SK-N-MC (cell line): ENCODE results near the gene HORMAD1.
A peak's percentile ranks its signal among the peaks of the same experiment; 100 is the strongest.
"Not testable (repeated sequence)": the region's sequence is repeated elsewhere in the genome, so short reads cannot be mapped to it uniquely, and the experiment has no call there.

Experiments
- DNase-seq: peaks from one replicate; pipeline ENCODE4 v3.0.0-alpha.2; 2011; ENCODE audit warnings: low read depth, low spot score
- H3K27ac ChIP-seq: fragments of 200-600 bp; sonication (generic); 2 replicates; pipeline ENCODE4 v1.5.1; 2016; ENCODE audit warnings: mixed run types
- H3K36me3 ChIP-seq: fragments of 200-600 bp; sonication (generic); 2 replicates; pipeline ENCODE4 v1.6.1; 2017; ENCODE audit warnings: antibody characterized with exemption, low read length, mixed read lengths; ENCODE audit not compliant: insufficient read depth
- H3K4me3 ChIP-seq: fragments of 200-600 bp; sonication (generic); 2 replicates; pipeline ENCODE4 v1.5.1; 2016
- H3K9ac ChIP-seq: fragments of 200-600 bp; sonication (generic); 2 replicates; pipeline ENCODE4 v1.8.0; 2017; ENCODE audit warnings: mixed run types, mixed read lengths; ENCODE audit not compliant: insufficient read length
- H3K9me3 ChIP-seq: fragments of 200-600 bp; sonication (generic); 2 replicates; pipeline ENCODE4 v1.6.1; 2017; ENCODE audit warnings: low read depth, mild to moderate bottlenecking, antibody characterized with exemption, low read length, moderate library complexity, mixed read lengths
- EZH2 ChIP-seq: fragments of 200-600 bp; sonication (generic); IDR thresholded peaks from one replicate; pipeline ENCODE4 v1.6.1; 2017; ENCODE audit warnings: antibody characterized with exemption
- FOXP2 ChIP-seq: optimal IDR thresholded peaks from 2 replicates; pipeline ENCODE3; 2011; ENCODE audit warnings: mild to moderate bottlenecking, moderate library complexity; ENCODE audit not compliant: insufficient read depth; ENCODE audit errors: extremely low read length, control extremely low read depth
- POLR2AphosphoS5 ChIP-seq: IDR thresholded peaks from 2 replicates; pipeline ENCODE4 v1.6.1; 2012; ENCODE audit warnings: mild to moderate bottlenecking, low read depth, low read length, borderline replicate concordance

The HORMAD1 gene

DNA sequence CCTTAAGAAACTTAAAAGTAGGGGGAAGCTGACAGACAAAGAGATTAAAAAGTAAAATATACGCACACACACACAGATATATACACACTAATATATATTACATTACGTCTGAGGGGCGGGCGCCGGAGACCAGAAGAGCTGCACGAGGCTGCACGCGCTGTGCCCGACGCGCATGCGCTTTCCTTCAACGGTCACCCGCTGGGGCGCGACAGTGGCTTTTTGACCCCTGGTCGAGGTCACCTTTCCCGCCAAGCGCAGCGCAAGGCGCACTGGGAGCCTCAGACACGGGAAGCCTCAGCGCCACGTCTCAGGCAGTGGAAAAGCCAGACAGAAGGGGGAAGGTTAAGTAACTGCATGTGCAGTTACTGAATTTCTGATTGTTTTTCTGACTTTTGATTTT lies at the start of gene HORMAD1:
TSS of gene HORMAD1 (minus strand) at position 193 of the 400 bp plus-strand sequence. CDS start 1,390 bp downstream, outside the sequence.
- no peak for DNase-seq
- TF ChIP-seq EZH2 = no peak
- TF ChIP-seq POLR2AphosphoS5 = no peak
- TF ChIP-seq FOXP2 = no peak
- Histone ChIP-seq H3K9me3 (no peaks in the 10 kb centered on the region), H3K9ac (no peak within 1 kb of the TSS), H3K36me3 (no peaks in the 10 kb centered on the region), H3K4me3 (no peak within 1 kb of the TSS), H3K27ac (no peak within 1 kb of the TSS)

DNA sequence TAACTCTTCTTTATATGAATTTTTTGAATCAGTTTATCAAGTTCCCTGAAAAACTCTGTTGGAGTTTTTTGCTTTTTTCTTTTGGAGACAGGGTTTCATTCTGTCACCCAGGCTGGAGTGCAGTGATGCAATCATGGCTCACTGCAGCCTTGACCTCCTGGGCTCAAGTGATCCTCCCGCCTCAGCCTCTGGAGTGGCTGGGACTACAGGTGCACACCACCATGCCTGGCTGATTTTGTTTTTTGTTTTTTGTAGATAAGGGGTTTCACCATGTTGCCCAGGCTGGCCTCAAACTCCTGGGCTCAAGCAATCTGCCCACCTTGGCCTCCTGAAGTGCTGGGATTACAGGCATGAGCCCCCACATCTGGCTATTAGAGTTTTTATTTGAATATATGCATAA lies 47.0 kb upstream of the HORMAD1 start:
- DNase-seq, H3K36me3 ChIP-seq, H3K4me3 ChIP-seq, H3K9ac ChIP-seq, H3K9me3 ChIP-seq, H3K27ac ChIP-seq: not testable (repeated sequence)

DNA sequence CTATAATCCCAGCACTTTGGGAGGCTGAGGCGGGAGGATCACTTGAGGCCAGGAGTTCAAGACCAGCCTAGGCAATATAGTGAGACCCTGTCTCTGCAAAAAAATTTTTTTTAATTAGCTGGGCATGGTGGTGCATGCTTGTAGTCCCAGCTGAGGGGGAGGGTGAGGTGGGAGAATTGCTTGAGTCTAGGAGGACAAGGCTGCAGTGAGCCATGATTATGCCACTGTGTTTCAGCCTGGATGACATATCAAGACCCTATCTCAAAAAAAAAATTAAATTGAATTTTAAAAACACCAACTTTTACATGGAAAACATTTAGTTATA lies 45.2 kb upstream of the HORMAD1 start:
- not testable (repeated sequence) for DNase-seq, H3K36me3 ChIP-seq, H3K9me3 ChIP-seq
- H3K9ac ChIP-seq = peak overlapping the region; percentile 63
- peak overlapping the region; percentile 79 for H3K4me3 ChIP-seq
- H3K27ac ChIP-seq = peak overlapping the region; percentile 98

DNA sequence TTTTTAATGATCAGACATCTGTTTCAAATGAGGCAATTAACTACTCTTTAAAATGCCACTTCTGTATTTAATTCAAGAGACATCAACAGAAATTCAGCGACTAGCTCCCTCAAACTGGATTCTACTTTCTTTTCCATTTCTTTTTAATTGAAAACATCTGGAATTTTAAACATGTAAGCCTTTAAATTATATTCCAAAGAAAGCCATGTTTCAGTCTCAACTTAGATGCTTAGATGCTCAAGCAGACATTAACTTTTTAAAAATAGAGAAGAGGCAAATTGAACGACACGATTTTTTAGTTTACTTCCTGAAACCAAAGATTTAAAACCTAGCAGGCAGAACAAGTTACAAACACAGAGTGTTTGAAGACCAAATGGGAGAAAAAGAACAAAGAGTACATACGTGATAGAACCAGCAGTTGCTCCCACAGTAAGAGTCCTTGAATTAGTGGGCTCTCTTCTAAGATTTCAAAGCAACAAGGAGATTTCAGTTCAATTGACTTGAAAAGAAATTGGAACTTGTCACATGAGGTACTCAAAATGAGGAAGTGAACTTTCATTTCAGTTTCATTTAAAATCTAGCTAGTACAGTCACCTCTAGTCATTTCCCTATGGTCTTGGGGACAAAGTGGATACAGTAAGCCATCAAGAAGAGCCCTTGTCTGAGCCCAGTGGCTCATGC lies 44.7 kb upstream of the HORMAD1 start, which contains the start of gene CTSS:
TSS of gene CTSS (minus strand) at position 483 of the 681 bp plus-strand sequence. CDS start 1,015 bp downstream, outside the sequence.
- H3K36me3 ChIP-seq = no peaks in the 10 kb centered on the region
- no peak for TF ChIP-seq FOXP2
- TF ChIP-seq POLR2AphosphoS5 = no peak; the same call in 1 of the 2 replicates
- no peak for TF ChIP-seq EZH2
- peak within 1 kb of the TSS; percentile 63 for H3K9ac ChIP-seq
- peak within 1 kb of the TSS; percentile 79 for H3K4me3 ChIP-seq
- peak within 1 kb of the TSS; percentile 98 for H3K27ac ChIP-seq
- H3K9me3 ChIP-seq = no peaks in the 10 kb centered on the region; the same call in 1 of the 2 replicates
- peak; percentile 51 for DNase-seq

DNA sequence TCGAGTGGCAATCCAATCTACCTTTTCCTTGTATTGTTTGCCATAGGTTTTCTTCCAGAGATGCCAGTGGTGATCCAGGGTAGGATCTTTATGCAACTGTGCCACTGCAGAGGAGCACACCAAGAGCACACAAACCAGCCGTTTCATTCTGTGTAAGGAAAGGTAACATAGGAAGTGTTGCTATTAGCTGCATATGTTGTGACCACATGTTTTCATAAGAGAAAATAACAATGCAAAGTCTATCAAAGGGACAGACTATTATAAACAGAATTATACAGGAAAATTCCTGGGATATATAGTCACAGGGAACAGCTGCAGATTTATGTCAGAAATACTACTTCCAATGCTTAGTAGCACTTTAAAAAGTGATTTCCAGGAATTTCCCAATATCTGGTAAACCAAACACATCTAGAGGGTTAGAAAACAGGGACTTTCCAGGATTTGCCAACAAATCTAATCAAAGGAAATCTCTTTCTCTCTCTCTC lies 44.0 kb upstream of the HORMAD1 start:
- peak overlapping the region; percentile 63 for H3K9ac ChIP-seq
- peak overlapping the region; percentile 79 for H3K4me3 ChIP-seq
- TF ChIP-seq FOXP2 (no peak), EZH2 (no peak), POLR2AphosphoS5 (no peak)
- peak overlapping the region; percentile 98 for H3K27ac ChIP-seq
- no peaks in the 10 kb centered on the region for H3K36me3 ChIP-seq
- DNase-seq = peak; percentile 45
- H3K9me3 ChIP-seq = no peaks in the 10 kb centered on the region; the same call in 1 of the 2 replicates

DNA sequence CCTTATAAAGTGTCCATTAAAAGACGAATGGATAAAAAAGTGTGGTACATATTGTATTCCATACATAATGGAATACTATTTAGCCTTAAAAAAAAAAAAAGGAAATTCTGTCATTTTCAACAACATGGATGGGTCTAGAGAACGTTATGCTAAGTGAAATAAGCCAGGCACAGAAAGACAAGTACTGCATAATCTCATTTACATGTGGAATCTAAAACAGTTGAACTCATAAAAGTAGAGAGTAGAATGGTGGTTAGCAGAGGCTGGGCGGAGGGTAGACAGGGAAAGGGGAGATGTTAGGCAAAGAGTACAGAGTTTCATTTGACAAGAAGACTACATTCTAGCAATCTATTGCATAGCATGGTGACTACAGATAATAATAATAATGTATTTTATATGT lies 42.3 kb upstream of the HORMAD1 start:
- TF ChIP-seq FOXP2 = no peak
- no peak for DNase-seq
- Histone ChIP-seq H3K9me3 (no peaks in the 10 kb centered on the region; the same call in 1 of the 2 replicates), H3K9ac (no peak overlapping the region), H3K4me3 (no peak overlapping the region), H3K27ac (no peak overlapping the region), H3K36me3 (no peaks in the 10 kb centered on the region)

GRCh38 chr1:150762552-150762951 lies 41.9 kb upstream of the HORMAD1 start:
- H3K36me3 ChIP-seq = no peaks in the 10 kb centered on the region
- H3K9me3 ChIP-seq = no peaks in the 10 kb centered on the region; the same call in 1 of the 2 replicates
- DNase-seq = no peak
- no peak overlapping the region for H3K9ac ChIP-seq
- TF ChIP-seq EZH2 (no peak), POLR2AphosphoS5 (no peak), FOXP2 (no peak)
- H3K27ac ChIP-seq = no peak overlapping the region
- no peak overlapping the region for H3K4me3 ChIP-seq

DNA sequence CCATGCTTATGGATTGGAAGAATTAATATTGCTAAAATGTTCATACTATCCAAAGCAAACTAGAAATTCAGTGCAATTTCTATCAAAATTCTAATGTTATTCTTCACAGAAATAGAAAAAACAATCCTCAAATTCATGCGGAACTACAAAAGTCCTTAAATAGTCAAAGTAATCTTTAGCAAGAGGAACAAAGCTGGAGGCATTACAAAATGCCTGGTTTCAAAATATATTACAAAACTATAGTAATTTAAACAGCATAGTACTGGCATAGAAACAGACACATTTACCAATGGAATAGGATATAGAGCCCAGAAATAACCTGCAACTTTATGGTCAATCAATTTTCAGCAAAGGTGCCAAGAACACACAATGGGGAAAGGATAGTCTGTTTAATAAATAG lies 41.1 kb upstream of the HORMAD1 start:
- DNase-seq = no peak
- no peak overlapping the region for H3K9ac ChIP-seq
- no peak overlapping the region for H3K4me3 ChIP-seq
- H3K9me3 ChIP-seq = no peaks in the 10 kb centered on the region; the same call in 1 of the 2 replicates
- TF ChIP-seq POLR2AphosphoS5 (no peak), EZH2 (no peak), FOXP2 (no peak)
- H3K36me3 ChIP-seq = no peaks in the 10 kb centered on the region
- no peak overlapping the region for H3K27ac ChIP-seq

- no peaks in the 10 kb centered on the region for H3K36me3 ChIP-seq
- H3K27ac ChIP-seq = no peak overlapping the region
- no peak overlapping the region for H3K4me3 ChIP-seq
- DNase-seq = no peak
- TF ChIP-seq FOXP2 = no peak
- TF ChIP-seq POLR2AphosphoS5 = no peak
- TF ChIP-seq EZH2 = no peak
- H3K9me3 ChIP-seq = no peaks in the 10 kb centered on the region; the same call in 1 of the 2 replicates
- no peak overlapping the region for H3K9ac ChIP-seq
Observed at GRCh38 chr1:150760013-150760412, 39.3 kb upstream of the HORMAD1 start.
